HG02938 (cell line): ENCODE measurements around the gene PADI1.

ENCODE experiments used
- ATAC-seq: cut with Tn5 transposase; IDR thresholded peaks from one replicate; pipeline ENCODE4 v1.9.1; 2021; ENCODE audit warnings: mild to moderate bottlenecking, moderate library complexity; ENCODE audit not compliant: unreplicated experiment

The PADI1 gene

DNA sequence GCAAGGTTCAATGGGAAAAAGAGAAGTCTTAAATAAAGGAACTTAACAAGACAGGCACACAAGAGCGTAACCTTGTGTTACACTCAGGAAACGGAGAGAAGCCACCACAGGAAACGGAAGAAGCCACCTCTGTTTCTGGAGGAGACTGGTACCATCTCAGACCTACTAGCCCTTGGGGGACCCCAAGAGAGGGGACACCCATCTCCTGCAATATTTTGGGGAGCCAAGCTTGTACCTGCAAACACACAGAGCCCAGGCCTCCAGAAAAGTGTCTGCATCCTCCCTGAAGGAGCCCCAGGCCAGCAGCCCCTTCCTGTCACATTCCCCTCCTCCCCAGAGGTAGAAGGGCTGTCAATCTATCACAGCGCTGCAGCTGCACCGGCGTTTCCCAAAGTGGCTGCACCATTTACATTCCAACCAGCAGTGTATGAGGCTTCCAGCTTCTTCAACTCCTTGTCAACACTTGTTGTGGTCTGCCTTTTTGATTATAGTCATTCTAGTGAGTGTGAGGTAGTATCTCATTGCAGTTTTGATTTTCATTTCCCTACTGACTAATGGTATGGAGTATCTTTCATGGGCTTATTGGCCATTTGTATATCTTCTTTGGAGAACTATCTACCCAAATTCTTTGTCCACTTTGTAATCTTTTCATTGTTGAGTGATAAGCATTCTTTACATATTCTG is 23.0 kb upstream of the PADI1 start:
- ATAC-seq = no peak

DNA sequence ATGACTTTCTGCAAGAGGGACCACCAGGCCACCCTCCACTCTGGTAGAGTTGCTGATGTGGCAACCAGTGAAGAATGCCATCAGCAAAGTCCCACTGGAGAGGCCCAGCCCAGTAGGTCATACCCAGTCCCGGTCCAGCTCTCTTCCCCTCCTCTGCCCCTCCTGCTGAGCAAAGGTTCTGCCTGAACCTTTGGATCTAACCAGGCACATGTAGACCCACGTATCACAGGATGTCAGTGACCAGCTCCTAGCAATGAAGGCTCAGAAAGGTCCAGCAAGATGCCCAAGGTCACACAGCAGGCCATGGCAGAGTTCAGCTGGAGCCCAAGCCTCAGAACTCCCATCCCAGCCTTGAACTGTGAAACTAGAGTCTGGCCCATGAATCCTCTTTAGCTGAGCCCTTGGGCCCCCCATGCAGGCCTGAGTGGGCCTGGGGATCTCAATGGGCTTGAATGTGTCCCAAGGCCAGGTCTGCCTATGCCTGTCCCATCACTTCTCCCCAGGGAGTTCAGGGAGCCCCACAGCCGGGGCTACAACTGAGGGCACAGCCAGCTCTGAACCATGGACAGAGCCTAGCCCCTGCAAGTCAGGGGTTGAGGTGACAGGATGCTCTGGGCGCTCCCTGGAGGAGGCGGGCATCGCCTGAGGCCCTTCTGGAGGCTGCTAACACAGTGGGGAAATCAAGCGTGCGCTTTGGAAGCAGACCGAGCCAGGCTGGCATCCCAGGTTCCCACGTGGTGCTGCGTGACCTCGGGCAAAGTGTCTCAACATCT is 21.4 kb upstream of the PADI1 start:
- ATAC-seq = no peak

DNA sequence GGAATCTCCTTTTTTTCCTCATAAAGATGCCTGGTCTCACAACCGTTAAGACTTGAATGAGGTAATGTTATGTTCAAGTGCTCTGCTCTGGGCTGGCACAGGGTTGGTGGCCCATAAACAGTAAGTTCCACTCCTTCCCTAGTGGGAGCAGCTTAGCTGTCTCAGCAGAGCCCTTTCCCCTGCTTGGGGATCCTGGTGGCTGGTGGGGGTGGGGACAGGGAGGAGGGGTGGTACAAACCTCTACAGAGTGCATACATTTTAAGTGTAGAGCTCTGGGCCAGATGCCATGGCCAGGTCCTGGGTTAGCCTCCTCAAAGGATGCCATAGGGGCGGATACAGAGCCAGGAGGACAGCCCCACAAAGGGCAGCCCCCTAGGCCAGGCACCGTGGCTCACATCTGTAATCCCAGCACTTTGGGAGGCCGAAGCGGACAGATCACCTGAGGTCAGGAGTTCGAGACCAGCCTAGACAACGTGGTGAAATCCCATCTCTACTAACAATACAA is 20.7 kb upstream of the PADI1 start:
- ATAC-seq = no peak

DNA sequence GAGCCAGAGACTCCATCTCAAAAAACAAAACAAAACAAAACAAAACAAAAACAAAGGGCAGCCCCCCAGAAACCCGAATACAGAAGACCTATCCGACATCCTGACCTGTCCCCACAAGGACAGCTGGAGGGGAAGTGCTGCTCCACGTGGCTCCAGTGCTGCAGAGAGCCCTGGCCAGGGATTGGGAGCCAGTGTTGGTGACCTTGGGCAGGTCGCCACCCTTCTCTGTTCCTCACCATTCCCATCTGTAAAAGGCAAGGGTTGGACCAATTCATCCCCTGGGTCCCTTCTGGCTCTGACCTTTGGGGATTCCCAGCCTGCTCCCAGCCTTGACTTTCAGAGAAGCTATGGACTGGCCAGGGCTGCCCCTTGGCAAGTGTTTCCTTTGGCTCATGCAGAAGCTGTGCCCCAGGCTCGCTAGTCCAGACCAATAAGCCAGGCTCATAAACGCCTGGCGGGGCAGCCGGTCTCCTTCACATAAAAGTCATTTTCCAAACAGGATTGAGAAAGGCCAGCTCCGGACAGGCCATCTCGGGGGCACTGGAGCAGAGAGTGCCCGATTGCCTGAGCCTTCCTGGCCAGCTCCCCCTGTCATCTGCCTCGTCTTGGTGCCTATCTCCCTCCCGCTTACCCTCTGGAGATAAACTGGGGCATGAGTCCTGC is 20.0 kb upstream of the PADI1 start:
- no peak for ATAC-seq

DNA sequence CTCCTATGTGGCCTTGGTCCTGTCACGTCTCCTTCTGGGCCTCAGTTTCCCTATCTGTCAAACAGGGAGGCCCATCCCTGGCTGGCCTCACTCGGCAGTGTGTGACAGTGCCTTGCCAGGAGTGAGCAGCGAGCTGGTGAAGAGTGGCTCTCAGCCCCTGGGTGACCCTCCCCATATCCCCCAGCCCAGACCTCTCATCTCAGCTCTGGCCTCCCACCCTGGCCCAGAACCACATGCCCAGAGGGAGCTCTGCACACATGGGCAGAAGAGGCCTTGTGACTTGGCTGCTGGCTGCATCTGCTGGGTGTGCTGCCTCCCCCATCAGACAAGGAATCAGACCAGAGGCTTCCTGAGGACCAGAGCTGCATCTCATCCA is 19.5 kb upstream of the PADI1 start:
- ATAC-seq = no peak

DNA sequence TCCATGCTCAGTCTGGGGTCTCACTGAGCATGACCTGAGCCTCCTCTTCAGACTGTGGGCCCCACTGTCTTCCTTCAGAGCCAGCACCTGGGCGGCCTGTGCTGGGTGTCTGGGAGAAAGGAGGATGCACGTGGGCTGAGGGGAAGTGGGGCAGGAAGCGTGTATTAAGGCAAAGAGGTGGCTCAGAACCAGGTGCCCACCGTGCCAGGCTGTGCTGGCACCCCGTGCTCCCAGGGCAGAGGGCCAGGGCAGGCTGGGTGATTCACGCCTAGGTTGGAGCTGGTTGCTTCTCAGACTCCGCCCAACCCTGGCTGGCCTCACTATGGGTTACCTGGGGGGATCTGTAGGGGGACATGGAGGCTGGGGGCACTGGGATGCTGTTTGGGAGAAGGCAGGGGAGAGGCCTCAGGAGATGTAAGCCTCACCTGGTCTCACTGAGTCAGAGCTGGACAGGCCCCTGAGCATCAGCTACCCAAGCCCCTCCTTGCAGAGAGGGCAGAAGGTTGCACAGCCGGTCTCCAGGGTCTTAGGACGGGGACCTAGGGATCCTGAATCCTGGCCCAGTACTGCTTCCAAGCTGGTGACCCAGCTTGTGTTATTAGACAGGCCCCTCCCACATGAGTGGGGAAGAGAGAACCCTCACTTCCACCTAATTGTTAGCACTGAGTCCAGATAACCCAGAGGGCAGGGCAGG is 18.6 kb upstream of the PADI1 start:
- ATAC-seq = no peak

DNA sequence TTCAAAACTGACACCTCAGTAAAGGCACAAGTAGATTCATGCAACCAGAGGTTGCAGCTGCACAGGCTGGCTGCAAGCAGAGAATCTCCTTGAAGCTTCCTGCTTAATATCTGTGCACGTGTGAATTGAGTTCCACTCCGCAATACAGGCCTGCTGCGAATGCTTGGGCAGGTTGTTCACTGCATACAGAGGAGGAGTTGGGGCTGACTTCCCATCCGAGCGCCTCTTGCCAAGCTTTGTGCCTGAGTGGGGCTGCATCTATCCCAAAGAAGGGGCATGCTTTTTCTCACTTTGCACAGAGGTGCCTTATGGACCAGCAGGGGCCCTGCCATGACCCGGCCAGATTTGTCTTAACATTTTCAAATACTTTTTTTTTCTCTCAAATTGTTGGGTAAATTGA is 17.9 kb upstream of the PADI1 start:
- no peak for ATAC-seq

DNA sequence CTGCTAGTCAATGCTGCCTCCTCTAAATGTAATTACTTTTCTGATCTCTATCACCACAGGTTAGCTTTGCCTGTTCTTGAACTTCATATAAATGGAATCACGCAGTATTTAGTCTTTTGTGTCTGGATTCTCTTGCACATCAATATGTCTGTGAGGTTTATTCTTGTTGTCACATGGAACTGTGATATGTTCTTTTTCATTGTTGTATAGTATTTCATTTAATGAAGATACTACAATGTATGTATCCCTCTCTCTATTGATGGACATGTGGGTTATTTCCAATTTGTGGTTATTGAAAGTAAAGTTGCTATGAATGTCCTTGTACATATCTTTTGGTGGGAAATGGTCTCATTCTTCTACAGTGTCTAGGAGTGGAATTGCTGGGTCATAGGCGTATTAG is 16.7 kb upstream of the PADI1 start:
- no peak for ATAC-seq

DNA sequence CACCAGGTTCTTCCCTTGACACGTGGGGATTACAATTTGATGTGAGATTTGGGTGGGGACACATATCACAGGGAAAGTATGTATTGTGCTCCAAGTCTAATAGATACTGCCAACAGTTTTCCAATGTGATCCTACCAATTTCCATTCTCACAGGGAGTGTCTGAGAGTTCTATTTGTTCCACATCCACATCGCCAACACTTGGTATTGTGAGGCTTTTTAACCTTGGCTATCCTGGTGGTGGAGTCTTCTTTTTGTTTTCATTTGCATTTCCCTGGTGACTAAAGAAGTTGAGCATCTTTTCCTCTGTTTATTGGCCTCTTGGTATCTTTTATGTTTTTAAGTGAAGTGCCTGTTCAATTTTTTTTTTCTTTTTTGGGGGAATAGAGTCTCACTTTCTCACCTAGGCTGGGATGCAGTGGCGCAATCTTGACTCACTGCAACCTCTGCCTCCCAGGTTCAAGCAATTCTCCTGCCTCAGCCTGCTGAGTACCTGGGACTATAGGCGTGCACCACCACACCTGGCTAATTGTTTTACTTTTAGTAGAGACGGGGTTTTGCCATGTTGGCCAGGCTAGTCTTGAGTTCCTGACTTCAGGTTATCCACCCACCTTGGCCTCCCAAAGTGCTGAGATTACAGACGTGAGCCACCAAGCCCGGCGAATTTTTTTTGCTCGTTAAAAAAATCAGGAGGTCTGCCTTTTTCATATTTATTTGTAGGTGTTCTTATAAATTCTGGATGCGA is 15.9 kb upstream of the PADI1 start:
- ATAC-seq = no peak

DNA sequence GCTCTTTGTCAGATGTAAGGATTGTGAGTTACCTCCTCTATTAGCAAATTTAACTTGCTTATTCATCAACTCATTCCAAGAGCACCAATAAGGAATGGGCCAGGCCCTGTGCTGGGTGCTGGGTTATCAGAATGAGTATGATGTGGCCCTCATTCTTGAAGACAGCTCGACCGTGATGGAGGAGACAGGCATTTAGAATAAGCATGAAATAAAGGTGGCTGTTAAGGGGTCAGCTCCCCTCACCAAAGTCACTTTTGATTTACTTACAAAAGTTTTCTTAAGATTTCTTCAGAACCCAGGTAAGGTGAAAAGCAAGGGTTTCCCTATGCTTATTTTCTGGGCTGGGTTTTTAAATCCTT is 15.3 kb upstream of the PADI1 start:
- no peak for ATAC-seq

DNA sequence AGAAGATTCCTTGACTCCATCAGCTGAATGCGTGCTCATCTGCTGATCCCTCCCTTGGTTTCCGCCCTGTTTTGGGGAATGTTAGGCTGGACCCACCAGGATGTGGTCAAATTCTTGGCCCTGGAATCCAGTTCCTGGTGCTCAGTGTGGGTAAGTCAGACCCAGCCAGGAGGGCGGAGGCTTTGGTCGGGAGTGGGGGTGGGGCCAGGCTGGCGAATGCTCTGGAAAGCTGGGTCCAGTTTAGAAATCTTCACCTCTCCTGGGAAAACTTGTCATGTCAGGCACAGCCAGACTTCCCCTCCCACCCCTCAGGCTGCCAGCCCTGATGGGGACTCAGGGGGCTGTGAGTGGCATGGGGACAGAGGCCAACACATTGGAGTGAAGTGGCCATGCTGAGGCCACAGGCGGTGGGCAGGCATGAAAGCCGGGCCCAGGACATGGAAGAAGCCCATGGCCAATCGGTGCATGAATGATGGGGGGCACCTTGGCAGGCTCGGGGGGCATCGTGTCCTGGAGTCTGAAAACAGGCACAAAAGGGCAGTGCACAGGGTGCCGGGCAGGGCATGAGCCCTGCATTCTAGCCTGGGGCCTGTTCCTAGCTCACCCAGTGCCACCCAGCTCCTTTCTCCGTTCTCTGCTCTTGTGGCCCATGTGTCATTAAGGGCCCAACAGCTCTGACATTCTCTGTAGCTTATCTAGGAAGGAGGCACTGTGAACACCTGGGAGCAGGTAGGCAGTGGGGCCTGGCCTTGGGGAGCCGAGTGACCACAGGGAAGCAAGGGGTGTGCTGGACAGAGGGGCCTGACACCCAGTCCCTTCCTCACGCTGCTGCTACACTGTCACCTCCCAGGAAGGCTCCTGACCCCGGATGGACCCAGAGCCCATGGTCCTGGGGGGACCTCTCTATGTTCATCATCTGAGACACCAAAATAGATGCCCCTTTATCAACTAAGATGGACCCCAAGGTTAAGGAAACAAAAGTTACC is 14.6 kb upstream of the PADI1 start:
- no peak for ATAC-seq

DNA sequence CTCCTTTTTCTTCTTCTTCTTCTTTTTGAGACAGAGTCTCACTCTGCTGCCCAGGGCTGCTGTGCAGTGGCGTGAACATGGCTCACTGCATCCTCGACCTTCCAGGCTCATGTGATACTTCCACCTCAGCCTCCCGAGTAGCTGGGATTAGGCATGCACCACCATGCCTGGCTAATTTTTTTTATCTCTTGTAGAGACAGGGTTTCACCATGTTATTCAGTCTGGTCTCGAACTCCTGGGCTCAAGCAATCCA is 13.0 kb upstream of the PADI1 start:
- no peak for ATAC-seq

DNA sequence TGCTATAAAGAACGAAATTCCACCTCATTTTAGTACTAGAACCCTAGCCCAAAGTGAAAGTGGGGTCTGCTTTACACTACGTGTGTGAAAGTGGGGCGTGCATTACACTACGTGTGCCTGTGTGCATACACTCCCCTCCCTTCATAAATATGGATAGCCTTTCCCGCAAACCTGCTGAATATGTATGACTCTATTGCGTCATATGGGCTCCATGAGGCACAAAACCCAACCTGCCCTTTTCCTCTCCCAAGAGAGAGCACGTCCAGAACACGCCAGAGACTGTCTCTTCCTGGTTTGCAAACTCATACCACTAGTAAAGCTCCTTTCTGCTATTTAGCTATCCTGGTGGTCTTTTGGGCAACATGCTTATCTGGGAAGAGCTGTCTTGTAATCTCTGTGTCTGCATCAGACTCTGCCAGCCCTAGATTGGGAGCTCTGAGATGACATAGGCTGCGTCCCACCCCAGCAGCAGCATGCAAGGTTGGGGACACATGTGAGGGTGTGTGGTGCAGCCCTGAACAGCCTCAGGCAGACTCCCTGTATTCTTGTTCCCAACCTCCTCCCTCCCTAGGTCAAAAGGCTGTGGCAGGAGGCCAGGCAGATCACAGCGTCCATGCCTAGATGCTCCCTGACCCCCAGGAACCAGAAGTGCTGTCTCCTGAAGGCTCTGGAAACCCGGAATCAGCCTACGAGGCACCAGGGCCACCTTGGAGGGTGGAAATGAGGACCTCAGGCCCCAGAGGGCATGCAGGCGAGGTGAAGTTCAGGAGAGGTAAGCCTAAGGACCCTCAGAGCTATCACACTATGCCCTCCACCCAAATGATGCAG is 12.3 kb upstream of the PADI1 start:
- no peak for ATAC-seq

DNA sequence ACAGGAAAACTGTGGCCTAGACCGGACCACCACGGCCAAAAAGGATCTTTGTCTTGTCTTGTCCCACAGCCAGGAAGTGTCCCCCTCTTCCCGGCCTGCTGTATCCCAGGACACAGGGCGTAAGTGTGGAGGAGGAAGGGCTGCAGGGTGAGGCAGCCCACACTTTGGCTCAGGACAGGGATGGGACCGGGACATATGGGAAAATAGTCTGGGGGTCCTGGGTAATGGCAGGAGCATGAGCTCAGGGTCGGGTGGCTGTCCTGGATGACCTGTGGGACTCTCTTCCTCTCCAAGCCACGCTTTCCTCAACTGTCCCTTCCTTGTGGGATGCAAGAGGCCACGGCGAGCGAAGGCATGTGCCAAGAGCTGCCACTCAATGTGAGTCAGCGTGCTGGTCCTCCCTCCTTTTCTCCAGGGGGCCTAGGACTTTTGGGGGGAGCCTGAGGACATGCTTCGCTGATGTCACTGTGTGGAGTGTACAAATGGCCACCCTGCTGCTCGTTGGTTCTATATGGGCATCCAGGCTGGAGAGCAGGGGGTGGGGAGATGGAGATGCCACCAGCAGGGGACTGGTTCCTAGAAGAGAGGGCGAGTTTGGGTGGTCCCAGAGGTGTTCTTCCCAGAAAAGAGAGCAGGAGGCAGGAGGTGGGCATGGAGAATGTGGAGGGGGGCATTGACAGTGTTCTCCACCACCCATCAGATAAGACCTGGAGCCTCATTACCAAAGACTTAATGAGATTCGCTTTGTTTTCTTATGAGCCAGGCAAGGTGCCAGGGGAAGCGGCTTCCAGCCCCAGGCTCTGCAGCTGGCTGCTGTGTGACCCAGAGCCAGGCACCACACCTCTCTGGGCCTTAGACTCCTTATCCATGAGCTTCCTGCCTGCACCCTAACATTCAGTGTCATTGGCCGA is 11.5 kb upstream of the PADI1 start:
- ATAC-seq = no peak

DNA sequence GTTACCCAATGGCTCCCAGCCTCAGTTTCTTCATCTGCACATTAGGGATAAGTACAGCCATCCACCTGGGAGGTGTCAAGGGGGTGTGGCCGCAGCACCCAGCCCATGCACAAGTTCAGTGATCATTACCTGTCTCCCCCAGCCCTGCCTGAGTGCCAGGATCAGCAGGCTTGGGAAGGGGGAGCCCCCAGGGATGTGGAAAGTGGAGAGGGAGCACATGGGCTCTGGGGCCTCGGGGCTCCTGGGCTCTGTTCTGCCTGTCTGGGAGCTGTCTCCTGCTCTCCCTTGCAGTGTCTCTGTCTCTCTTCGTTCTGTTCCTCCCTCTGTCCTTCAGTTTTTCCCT is 10.8 kb upstream of the PADI1 start:
- ATAC-seq = no peak

DNA sequence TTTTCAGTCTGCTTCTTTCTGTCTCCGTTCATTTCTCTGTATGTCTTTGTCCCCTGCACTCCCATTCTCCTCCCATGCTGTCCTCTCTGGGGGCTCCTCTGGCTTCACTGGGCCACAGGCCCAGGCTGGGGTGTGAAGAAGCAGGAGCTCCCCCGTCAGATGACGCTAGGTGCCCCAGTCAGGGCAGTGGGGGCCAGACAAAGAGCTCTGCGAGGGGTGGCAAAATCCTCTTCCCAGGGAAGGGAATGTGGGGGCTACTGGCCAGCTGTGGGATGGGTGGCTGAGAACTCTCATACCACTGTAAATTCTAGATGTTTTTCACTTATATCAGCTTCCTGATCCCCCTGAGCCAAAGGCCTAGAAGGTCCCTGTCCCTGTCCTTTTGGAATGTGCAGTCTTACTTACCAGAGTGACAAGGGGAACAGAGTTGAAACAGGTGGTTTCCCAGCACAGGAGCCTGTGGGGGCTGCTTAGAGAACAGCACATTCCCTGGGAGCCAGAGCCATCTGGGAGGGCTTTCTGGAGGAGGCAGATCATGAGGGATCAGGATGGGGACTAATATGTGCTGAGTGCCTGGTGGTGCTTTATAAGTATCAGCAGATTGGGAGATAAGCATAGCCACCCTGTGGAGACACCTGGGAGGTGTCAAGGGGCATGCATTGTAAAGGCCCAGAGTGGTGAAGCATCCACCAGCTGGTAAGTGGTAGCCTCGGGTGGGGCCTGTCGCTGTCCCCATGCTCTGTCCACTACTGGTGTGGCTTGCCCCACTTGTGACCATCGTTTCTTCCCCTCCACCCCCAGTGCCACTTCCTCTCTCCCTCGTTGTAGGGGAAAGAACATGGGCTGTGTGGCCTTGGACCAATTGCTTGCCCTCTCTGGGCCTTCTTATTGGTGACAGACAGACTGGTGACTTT is 10.1 kb upstream of the PADI1 start:
- ATAC-seq = no peak

DNA sequence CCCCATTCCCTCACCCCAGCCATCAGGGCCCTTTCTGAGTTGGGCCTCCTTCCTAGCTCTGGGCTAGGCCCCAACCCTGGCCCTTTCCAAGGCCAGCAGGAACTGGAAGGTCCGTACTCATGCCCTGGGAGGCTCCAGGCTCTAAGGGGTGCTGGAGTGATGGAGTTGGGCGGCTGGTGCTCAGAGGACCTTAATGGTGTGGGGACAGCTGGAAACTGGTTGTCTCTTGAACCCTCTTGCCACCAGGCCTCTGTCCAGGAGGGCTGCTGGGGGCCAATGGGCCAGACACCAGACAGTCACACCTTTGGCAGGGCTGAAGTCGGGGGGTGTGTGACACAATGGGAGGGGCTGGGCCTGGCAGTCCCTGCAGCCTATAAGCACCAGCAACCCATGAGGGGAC is 9.2 kb upstream of the PADI1 start:
- ATAC-seq = no peak
